ENCODE measurements around the gene FPR3.

DNA sequence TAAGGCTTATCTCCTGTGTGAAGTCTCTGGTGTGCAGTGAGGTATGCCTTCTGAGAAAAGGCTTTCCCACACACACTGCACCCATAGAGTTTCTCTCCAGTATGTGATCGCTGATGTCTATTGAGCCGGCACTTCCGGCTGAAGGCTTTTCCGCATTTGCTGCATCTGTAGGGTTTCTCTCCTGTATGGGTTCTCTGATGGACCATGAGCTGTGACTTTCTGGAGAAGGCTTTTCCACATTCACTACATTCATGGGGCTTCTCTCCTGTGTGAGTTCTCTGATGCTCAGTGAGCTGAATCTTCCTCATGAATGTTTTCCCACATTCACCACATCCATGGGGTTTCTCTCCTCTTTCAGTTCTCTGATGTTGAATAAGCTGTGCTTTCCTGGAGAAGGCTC is 78.1 kb downstream of the FPR3 start:
- TF ChIP-seq, protein P1, sequence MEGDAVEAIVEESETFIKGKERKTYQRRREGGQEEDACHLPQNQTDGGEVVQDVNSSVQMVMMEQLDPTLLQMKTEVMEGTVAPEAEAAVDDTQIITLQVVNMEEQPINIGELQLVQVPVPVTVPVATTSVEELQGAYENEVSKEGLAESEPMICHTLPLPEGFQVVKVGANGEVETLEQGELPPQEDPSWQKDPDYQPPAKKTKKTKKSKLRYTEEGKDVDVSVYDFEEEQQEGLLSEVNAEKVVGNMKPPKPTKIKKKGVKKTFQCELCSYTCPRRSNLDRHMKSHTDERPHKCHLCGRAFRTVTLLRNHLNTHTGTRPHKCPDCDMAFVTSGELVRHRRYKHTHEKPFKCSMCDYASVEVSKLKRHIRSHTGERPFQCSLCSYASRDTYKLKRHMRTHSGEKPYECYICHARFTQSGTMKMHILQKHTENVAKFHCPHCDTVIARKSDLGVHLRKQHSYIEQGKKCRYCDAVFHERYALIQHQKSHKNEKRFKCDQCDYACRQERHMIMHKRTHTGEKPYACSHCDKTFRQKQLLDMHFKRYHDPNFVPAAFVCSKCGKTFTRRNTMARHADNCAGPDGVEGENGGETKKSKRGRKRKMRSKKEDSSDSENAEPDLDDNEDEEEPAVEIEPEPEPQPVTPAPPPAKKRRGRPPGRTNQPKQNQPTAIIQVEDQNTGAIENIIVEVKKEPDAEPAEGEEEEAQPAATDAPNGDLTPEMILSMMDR (IDR thresholded peaks at IDR 0.05), result no peak
- TF ChIP-seq POLR2A (IDR thresholded peaks at IDR 0.05), result no peak
